Lower leg skin (tissue), 4 donors: Measurements from ENCODE around the gene SMIM29. TPM values are rescaled to one million over a fixed set of nuclear protein-coding genes. Genes with fewer than 3 reads are reported as not detected.

ENCODE experiments used
- DNase-seq, 2 donors: peaks; one replicate each; pipeline ENCODE4 v3.0.0-alpha.2; 2019; ENCODE audit warnings: low spot score in 2 of 2
- H3K4me3 ChIP-seq: fragments of 200-600 bp; sonication (generic); 2 replicates; pipeline ENCODE4 v1.5.1; 2017; ENCODE audit warnings: mild to moderate bottlenecking, low read depth; ENCODE audit not compliant: poor library complexity, severe bottlenecking
- CTCF ChIP-seq, 3 donors: fragments of 450-650 bp; IDR thresholded peaks; one replicate each; pipeline ENCODE4 v1.5.1; 2016; ENCODE audit warnings: antibody characterized with exemption in 3 of 3, mild to moderate bottlenecking in 3 of 3, moderate library complexity in 2 of 3
- POLR2A ChIP-seq, 2 donors: fragments of 450-650 bp; IDR thresholded peaks; one replicate each; pipeline ENCODE4 v1.6.1; 2016 to 2017; ENCODE audit warnings: antibody characterized with exemption in 2 of 2, mild to moderate bottlenecking in 1 of 2, moderate library complexity in 1 of 2
- whole genome bisulfite sequencing, 2 donors: methylation state at CpG; one replicate each; pipeline ENCODE4 v1.1.5; 2018; 5-methylcytosine and 5-hydroxymethylcytosine counted together
- intact Hi-C: fragments of 100-400 bp; cut with DNase I; formaldehyde crosslinking; loops from one replicate; pipeline ENCODE4 v1.15.0; 2023; ENCODE audit warnings: low total_unique reads
- total RNA-seq, 4 donors: library from RNA; depleted of rRNA; stranded (reverse); fragments of >200 nt; gene quantifications; one replicate each; pipeline ENCODE4 v1.1.0, GENCODE V29; 2016

Gene SMIM29
- total RNA-seq, 4 donors from 2014 or later, result 34.3 to 92.2 (median 57.1) TPM

- intact Hi-C loops, result loop anchor here (10.0 kb wide), 1 partner anchor 173 kb away; no protein-coding TSS in a partner anchor
- TF ChIP-seq POLR2A (IDR thresholded peaks at IDR 0.05) (no peak), CTCF (IDR thresholded peaks at IDR 0.05) (no peak)
- DNase-seq, result peak in 1 of 2 donors; percentile 76
- no peak overlapping the region for H3K4me3 ChIP-seq
- WGBS, 2 donors, result 91 to 94% methylated on average over 13 of the region's 13 CpGs
Observed at GRCh38 chr6:34241351-34242215, 7.2 kb downstream of the SMIM29 start.

DNA sequence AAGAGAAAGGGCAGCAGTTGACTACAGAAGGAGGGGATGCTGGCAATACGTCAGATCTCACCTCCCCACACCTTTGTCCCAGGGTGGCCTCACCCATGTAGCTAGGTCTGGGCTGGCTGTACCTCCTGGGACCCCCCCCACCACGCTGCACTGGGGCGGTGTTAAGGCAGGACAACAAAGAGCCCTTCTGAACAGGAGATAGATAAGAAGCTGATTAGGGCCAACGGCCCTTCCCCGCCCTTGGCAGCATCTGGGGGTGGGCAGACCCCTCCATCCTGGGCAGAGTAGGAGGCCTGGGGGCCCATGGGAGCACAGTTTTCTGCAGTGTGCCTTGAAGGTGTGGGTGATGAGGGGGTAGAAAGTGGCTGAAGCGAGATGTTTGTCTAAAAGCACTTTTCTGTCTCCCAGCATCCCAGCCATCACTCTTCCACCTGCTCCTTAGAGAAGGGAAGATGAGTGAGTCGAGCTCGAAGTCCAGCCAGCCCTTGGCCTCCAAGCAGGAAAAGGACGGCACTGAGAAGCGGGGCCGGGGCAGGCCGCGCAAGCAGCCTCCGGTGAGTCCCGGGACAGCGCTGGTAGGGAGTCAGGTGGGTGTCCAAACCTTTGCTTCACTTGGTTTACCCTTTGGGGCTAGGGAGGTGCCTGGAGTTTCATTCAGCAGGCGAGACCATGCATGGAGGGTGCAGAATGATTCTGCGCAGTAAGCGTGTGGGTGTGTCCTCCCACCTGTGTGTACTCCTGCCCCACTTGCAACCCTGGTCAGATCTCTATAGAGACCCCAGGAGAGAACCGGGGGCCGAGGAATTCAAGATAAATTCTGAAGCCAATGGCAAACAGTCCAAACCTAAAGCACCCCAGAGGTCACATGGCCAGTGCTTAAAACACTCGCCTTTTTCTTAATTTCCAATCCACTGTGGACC lies 8.2 kb downstream of the SMIM29 start:
- H3K4me3 ChIP-seq, result no peak overlapping the region
- TF ChIP-seq POLR2A (IDR thresholded peaks at IDR 0.05) (no peak), CTCF (IDR thresholded peaks at IDR 0.05) (no peak)
- peak in 1 of 2 donors; percentile 85 for DNase-seq
- intact Hi-C loops, result loop anchor here (10.0 kb wide), 1 partner anchor 174 kb away; no protein-coding TSS in a partner anchor
- 87 to 88% methylated on average over 22 of the region's 22 CpGs for WGBS, 2 donors

GRCh38 chr6:34239893-34240292 lies 8.9 kb downstream of the SMIM29 start:
- DNase-seq, result peak in 1 of 2 donors; percentile 61
- 89 to 91% methylated on average over 2 of the region's 2 CpGs for WGBS, 2 donors
- intact Hi-C loops, result loop anchor here (10.0 kb wide), 1 partner anchor 175 kb away; no protein-coding TSS in a partner anchor
- H3K4me3 ChIP-seq, result no peak overlapping the region
- TF ChIP-seq CTCF (IDR thresholded peaks at IDR 0.05), result no peak
- no peak for TF ChIP-seq POLR2A (IDR thresholded peaks at IDR 0.05)

GRCh38 chr6:34239500-34239825 lies 9.3 kb downstream of the SMIM29 start:
- 76 to 77% methylated on average over 3 of the region's 3 CpGs for WGBS, 2 donors
- H3K4me3 ChIP-seq, result no peak overlapping the region
- peak in 1 of 2 donors; percentile 6 for DNase-seq
- TF ChIP-seq POLR2A (IDR thresholded peaks at IDR 0.05) (no peak), CTCF (IDR thresholded peaks at IDR 0.05) (no peak)
- intact Hi-C loops, result no loop called here

DNA sequence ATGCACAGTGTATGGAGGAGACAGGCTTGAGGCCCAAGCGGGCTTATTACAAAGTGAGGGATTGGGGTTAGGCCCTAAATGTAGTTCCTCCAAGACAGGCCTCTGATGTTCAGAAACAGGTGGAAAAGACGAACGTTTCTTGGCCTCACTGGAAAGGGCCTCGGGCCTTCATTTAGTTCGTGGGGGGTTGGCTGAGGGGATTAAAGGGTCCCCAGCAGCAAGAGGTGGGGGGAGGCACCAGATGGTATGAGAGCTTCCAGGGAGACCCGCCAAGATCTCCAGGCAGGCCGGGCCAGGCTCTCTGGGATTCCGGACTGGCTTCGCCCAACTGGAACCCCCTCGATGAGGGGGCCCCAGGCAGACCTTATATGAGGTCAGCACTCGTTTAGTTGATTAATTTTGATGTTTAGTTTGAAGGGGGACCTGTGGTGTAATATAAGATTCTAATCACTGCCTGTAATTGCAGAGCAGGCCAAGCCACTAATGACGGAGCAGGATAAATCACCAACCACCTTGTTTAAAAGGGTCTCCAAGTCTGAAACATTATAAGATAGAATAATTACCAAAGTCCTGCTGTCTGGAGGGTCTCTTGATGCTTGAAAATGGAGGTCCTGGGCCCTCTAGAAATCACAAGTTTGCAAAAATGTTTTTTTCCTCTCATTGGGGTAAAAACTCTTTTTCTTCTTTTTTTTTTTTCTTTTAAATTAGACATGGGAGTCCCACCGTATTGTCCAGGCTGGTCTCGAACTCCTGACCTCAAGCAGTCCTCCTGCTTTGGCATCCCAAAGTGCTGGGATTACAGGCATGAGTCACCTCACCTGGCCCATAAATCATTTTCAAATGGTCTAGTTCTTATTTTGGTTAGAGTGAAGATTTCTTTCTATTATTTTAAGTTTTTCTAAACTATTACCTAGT lies 10.0 kb downstream of the SMIM29 start:
- WGBS, 2 donors, result 60 to 62% methylated on average over 14 of the region's 14 CpGs
- DNase-seq, result peak in 1 of 2 donors; percentile 82
- no peak overlapping the region for H3K4me3 ChIP-seq
- TF ChIP-seq CTCF (IDR thresholded peaks at IDR 0.05), result no peak
- no peak for TF ChIP-seq POLR2A (IDR thresholded peaks at IDR 0.05)
- intact Hi-C loops, result no loop called here
